HEK293 (cell line): ENCODE data around the gene JPH2.
A peak's percentile ranks its signal among the peaks of the same experiment; 100 is the strongest.

ENCODE experiments used
- ZNF121 ChIP-seq: fragments of 450-650 bp; formaldehyde crosslinking; IDR thresholded peaks from 2 replicates; pipeline ENCODE4 v1.5.1; 2016; ENCODE audit warnings: missing biosample characterization, missing genetic modification characterization
- ZNF133 ChIP-seq: fragments of 450-650 bp; formaldehyde crosslinking; IDR thresholded peaks from 2 replicates; pipeline ENCODE4 v1.5.1; 2016; ENCODE audit warnings: missing biosample characterization, missing genetic modification characterization
- ZNF16 ChIP-seq: fragments of 450-650 bp; formaldehyde crosslinking; IDR thresholded peaks from 2 replicates; pipeline ENCODE4 v1.5.1; 2016; ENCODE audit warnings: low read depth, missing biosample characterization, missing genetic modification characterization
- ZNF184 ChIP-seq: fragments of 450-650 bp; IDR thresholded peaks from 2 replicates; pipeline ENCODE4 v1.5.1; 2018; ENCODE audit warnings: missing biosample characterization, mild to moderate bottlenecking, missing genetic modification characterization
- ZNF24 ChIP-seq: fragments of 450-650 bp; formaldehyde crosslinking; IDR thresholded peaks from 2 replicates; pipeline ENCODE4 v1.5.1; 2016; ENCODE audit warnings: missing biosample characterization, missing genetic modification characterization
- ZNF266 ChIP-seq: fragments of 450-650 bp; formaldehyde crosslinking; IDR thresholded peaks from 2 replicates; pipeline ENCODE4 v1.5.1; 2016; ENCODE audit warnings: missing biosample characterization, missing genetic modification characterization, low read depth
- ZNF274 ChIP-seq, 2 experiments: fragments of 200-500 bp in 1 of 2; fragments of 450-650 bp in 1 of 2; sonication (Bioruptor generic) in 1 of 2; formaldehyde crosslinking in 1 of 2; IDR thresholded peaks; 2 replicates each; pipeline versions ENCODE4 v1.5.1 to v1.6.1; 2014 to 2016; ENCODE audit warnings: borderline replicate concordance in 1 of 2, inconsistent platforms in 1 of 2, low read length in 1 of 2, missing biosample characterization in 1 of 2, missing genetic modification characterization in 1 of 2
- ZNF48 ChIP-seq: fragments of 450-650 bp; formaldehyde crosslinking; IDR thresholded peaks from 2 replicates; pipeline ENCODE4 v1.5.1; 2016; ENCODE audit warnings: missing biosample characterization, missing genetic modification characterization
- ZNF514 ChIP-seq: fragments of 450-650 bp; formaldehyde crosslinking; IDR thresholded peaks from 2 replicates; pipeline ENCODE4 v1.5.1; 2016; ENCODE audit warnings: missing biosample characterization, missing genetic modification characterization
- ZNF660 ChIP-seq: fragments of 450-650 bp; IDR thresholded peaks from 2 replicates; pipeline ENCODE4 v1.5.1; 2018; ENCODE audit warnings: missing biosample characterization, mild to moderate bottlenecking, missing genetic modification characterization
- ZNF791 ChIP-seq: fragments of 450-650 bp; formaldehyde crosslinking; IDR thresholded peaks from 2 replicates; pipeline ENCODE4 v1.5.1; 2016; ENCODE audit warnings: missing biosample characterization, missing genetic modification characterization
- ZSCAN30 ChIP-seq: fragments of 450-650 bp; IDR thresholded peaks from 2 replicates; pipeline ENCODE4 v1.5.1; 2018; ENCODE audit warnings: missing biosample characterization, mild to moderate bottlenecking, missing genetic modification characterization, moderate library complexity
- TF ChIP-seq, protein P1 (sequence below): fragments of 450-650 bp; formaldehyde crosslinking; IDR thresholded peaks from 2 replicates; pipeline ENCODE4 v1.5.1; 2016; ENCODE audit warnings: missing biosample characterization, missing genetic modification characterization, low read depth
- TF ChIP-seq, protein P2 (sequence below): fragments of 450-650 bp; formaldehyde crosslinking; IDR thresholded peaks from 2 replicates; pipeline ENCODE4 v1.5.1; 2017; ENCODE audit warnings: missing biosample characterization, missing genetic modification characterization
- TF ChIP-seq, protein P3 (sequence below): IDR thresholded peaks from 2 replicates; pipeline ENCODE4 v1.6.1; 2011; ENCODE audit warnings: mild to moderate bottlenecking, low read depth, low read length, borderline replicate concordance
- TF ChIP-seq, protein P4 (sequence below): fragments of 450-650 bp; formaldehyde crosslinking; IDR thresholded peaks from 2 replicates; pipeline ENCODE4 v1.5.1; 2016; ENCODE audit warnings: missing biosample characterization, missing genetic modification characterization
- TF ChIP-seq, protein P5 (sequence below): fragments of 450-650 bp; formaldehyde crosslinking; IDR thresholded peaks from 2 replicates; pipeline ENCODE4 v1.5.1; 2017; ENCODE audit warnings: missing biosample characterization, missing genetic modification characterization
- TF ChIP-seq, protein P6 (sequence below): fragments of 450-650 bp; formaldehyde crosslinking; IDR thresholded peaks from 2 replicates; pipeline ENCODE4 v1.5.0; 2017; ENCODE audit warnings: missing biosample characterization, missing genetic modification characterization, borderline replicate concordance
- TF ChIP-seq, protein P7 (sequence below): fragments of 450-650 bp; formaldehyde crosslinking; IDR thresholded peaks from 2 replicates; pipeline ENCODE4 v1.5.1; 2016; ENCODE audit warnings: missing biosample characterization, missing genetic modification characterization, borderline replicate concordance
- TF ChIP-seq, protein P8 (sequence below): fragments of 450-650 bp; formaldehyde crosslinking; IDR thresholded peaks from 2 replicates; pipeline ENCODE4 v1.5.1; 2016; ENCODE audit warnings: missing biosample characterization, missing genetic modification characterization

The JPH2 gene

DNA sequence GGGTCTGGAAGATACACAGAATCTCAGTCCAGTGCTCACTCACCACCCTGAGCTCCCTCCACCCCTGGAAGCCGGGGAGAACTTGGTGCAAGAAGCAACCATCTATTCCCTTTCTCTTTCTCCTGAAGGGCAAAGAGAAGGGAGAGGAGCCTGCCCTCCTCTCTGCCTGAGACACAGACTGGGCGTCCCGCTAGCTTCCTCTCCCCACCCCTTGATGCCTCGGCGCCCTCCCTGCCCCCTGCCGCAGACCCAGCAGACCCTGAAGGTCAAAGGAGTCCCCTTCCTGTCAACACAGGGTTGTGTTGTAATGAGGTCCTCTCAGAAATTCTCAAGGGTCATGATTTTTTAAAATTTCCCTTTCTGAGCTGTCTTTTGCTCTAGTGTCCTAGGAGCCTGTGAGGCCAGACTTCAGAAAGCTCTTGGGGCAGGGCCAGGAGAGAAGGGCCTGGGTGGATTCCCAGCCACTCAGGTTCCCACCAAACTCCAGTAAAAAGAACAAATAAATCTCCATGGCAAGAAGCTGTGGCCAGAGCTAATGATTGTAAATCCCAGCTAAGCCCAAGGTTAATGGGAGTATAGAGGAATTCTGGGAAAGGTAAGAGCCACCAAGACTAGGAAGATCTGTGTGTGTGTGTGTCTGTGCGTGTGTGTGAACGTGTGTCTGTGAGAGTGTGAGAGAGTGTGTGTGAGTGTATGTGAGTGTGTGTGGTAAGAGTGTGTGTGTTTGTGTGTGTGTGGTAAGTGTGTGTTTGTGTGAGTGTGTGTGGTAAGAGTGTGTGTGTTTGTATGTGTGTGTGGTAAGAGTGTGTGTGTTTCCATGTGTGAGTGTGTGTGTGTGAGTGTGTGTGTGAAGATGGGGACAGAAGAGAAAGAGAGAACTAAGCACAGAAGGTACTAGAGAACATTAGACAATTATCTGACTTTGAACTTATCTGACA lies 1.1 kb upstream of the JPH2 start (continued):
- TF ChIP-seq, protein P1, sequence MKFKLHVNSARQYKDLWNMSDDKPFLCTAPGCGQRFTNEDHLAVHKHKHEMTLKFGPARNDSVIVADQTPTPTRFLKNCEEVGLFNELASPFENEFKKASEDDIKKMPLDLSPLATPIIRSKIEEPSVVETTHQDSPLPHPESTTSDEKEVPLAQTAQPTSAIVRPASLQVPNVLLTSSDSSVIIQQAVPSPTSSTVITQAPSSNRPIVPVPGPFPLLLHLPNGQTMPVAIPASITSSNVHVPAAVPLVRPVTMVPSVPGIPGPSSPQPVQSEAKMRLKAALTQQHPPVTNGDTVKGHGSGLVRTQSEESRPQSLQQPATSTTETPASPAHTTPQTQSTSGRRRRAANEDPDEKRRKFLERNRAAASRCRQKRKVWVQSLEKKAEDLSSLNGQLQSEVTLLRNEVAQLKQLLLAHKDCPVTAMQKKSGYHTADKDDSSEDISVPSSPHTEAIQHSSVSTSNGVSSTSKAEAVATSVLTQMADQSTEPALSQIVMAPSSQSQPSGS (tag by site-specific recombination), result no peak
- TF ChIP-seq ZNF514 (no peak; the same call in 1 of the 2 replicates), ZNF660 (no peak), ZNF121 (no peak), ZSCAN30 (tag by site-specific recombination) (no peak), ZNF274 (IDR thresholded peaks at IDR 0.05; ENCODE audit: low read length) (no peak), ZNF274 (tag by site-specific recombination; IDR thresholded peaks at IDR 0.05; ENCODE audit: borderline replicate concordance) (no peak), ZNF133 (tag by site-specific recombination) (peak; percentile 46; the same call in 1 of the 2 replicates), ZNF184 (tag by site-specific recombination) (no peak), ZNF791 (peak; percentile 89), ZNF24 (tag by site-specific recombination) (no peak), ZNF266 (tag by site-specific recombination) (no peak), ZNF16 (tag by site-specific recombination) (no peak), ZNF48 (no peak)
- TF ChIP-seq, protein P2, sequence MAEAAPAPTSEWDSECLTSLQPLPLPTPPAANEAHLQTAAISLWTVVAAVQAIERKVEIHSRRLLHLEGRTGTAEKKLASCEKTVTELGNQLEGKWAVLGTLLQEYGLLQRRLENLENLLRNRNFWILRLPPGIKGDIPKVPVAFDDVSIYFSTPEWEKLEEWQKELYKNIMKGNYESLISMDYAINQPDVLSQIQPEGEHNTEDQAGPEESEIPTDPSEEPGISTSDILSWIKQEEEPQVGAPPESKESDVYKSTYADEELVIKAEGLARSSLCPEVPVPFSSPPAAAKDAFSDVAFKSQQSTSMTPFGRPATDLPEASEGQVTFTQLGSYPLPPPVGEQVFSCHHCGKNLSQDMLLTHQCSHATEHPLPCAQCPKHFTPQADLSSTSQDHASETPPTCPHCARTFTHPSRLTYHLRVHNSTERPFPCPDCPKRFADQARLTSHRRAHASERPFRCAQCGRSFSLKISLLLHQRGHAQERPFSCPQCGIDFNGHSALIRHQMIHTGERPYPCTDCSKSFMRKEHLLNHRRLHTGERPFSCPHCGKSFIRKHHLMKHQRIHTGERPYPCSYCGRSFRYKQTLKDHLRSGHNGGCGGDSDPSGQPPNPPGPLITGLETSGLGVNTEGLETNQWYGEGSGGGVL, result peak; percentile 82
- TF ChIP-seq, protein P3, sequence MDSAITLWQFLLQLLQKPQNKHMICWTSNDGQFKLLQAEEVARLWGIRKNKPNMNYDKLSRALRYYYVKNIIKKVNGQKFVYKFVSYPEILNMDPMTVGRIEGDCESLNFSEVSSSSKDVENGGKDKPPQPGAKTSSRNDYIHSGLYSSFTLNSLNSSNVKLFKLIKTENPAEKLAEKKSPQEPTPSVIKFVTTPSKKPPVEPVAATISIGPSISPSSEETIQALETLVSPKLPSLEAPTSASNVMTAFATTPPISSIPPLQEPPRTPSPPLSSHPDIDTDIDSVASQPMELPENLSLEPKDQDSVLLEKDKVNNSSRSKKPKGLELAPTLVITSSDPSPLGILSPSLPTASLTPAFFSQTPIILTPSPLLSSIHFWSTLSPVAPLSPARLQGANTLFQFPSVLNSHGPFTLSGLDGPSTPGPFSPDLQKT, result no peak
- TF ChIP-seq, protein P4, sequence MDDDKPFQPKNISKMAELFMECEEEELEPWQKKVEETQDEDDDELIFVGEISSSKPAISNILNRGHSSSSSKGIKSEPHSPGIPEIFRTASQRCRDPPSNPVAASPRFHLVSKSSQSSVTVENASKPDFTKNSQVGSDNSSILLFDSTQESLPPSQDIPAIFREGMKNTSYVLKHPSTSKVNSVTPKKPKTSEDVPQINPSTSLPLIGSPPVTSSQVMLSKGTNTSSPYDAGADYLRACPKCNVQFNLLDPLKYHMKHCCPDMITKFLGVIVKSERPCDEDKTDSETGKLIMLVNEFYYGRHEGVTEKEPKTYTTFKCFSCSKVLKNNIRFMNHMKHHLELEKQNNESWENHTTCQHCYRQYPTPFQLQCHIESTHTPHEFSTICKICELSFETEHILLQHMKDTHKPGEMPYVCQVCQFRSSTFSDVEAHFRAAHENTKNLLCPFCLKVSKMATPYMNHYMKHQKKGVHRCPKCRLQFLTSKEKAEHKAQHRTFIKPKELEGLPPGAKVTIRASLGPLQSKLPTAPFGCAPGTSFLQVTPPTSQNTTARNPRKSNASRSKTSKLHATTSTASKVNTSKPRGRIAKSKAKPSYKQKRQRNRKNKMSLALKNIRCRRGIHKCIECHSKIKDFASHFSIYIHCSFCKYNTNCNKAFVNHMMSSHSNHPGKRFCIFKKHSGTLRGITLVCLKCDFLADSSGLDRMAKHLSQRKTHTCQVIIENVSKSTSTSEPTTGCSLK, result 0 out of 2 replicates have a peak, but pooled peaks have one; percentile 95
- TF ChIP-seq, protein P5, sequence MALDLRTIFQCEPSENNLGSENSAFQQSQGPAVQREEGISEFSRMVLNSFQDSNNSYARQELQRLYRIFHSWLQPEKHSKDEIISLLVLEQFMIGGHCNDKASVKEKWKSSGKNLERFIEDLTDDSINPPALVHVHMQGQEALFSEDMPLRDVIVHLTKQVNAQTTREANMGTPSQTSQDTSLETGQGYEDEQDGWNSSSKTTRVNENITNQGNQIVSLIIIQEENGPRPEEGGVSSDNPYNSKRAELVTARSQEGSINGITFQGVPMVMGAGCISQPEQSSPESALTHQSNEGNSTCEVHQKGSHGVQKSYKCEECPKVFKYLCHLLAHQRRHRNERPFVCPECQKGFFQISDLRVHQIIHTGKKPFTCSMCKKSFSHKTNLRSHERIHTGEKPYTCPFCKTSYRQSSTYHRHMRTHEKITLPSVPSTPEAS, result peak; percentile 100
- TF ChIP-seq, protein P6, sequence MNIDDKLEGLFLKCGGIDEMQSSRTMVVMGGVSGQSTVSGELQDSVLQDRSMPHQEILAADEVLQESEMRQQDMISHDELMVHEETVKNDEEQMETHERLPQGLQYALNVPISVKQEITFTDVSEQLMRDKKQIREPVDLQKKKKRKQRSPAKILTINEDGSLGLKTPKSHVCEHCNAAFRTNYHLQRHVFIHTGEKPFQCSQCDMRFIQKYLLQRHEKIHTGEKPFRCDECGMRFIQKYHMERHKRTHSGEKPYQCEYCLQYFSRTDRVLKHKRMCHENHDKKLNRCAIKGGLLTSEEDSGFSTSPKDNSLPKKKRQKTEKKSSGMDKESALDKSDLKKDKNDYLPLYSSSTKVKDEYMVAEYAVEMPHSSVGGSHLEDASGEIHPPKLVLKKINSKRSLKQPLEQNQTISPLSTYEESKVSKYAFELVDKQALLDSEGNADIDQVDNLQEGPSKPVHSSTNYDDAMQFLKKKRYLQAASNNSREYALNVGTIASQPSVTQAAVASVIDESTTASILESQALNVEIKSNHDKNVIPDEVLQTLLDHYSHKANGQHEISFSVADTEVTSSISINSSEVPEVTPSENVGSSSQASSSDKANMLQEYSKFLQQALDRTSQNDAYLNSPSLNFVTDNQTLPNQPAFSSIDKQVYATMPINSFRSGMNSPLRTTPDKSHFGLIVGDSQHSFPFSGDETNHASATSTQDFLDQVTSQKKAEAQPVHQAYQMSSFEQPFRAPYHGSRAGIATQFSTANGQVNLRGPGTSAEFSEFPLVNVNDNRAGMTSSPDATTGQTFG, result no peak
- TF ChIP-seq, protein P7, sequence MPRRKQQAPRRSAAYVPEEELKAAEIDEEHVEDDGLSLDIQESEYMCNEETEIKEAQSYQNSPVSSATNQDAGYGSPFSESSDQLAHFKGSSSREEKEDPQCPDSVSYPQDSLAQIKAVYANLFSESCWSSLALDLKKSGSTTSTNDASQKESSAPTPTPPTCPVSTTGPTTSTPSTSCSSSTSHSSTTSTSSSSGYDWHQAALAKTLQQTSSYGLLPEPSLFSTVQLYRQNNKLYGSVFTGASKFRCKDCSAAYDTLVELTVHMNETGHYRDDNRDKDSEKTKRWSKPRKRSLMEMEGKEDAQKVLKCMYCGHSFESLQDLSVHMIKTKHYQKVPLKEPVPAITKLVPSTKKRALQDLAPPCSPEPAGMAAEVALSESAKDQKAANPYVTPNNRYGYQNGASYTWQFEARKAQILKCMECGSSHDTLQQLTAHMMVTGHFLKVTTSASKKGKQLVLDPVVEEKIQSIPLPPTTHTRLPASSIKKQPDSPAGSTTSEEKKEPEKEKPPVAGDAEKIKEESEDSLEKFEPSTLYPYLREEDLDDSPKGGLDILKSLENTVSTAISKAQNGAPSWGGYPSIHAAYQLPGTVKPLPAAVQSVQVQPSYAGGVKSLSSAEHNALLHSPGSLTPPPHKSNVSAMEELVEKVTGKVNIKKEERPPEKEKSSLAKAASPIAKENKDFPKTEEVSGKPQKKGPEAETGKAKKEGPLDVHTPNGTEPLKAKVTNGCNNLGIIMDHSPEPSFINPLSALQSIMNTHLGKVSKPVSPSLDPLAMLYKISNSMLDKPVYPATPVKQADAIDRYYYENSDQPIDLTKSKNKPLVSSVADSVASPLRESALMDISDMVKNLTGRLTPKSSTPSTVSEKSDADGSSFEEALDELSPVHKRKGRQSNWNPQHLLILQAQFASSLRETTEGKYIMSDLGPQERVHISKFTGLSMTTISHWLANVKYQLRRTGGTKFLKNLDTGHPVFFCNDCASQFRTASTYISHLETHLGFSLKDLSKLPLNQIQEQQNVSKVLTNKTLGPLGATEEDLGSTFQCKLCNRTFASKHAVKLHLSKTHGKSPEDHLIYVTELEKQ (tag by site-specific recombination), result no peak
- TF ChIP-seq, protein P8, sequence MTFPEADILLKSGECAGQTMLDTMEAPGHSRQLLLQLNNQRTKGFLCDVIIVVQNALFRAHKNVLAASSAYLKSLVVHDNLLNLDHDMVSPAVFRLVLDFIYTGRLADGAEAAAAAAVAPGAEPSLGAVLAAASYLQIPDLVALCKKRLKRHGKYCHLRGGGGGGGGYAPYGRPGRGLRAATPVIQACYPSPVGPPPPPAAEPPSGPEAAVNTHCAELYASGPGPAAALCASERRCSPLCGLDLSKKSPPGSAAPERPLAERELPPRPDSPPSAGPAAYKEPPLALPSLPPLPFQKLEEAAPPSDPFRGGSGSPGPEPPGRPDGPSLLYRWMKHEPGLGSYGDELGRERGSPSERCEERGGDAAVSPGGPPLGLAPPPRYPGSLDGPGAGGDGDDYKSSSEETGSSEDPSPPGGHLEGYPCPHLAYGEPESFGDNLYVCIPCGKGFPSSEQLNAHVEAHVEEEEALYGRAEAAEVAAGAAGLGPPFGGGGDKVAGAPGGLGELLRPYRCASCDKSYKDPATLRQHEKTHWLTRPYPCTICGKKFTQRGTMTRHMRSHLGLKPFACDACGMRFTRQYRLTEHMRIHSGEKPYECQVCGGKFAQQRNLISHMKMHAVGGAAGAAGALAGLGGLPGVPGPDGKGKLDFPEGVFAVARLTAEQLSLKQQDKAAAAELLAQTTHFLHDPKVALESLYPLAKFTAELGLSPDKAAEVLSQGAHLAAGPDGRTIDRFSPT (tag by site-specific recombination), result no peak
